Activated CD4-positive, alpha-beta T cell treated with anti-CD3 and anti-CD28 coated beads, Interleukin-2, amount 10 ng/mL, durations not matched to agents 7 days and 5 days (primary cell): ENCODE results near the gene ANKRD28. TPM values are rescaled to one million over a fixed set of nuclear protein-coding genes. Genes with fewer than 3 reads are reported as not detected.
A peak's percentile ranks its signal among the peaks of the same experiment; 100 is the strongest.

Source experiments
- CTCF ChIA-PET: fragments of 350-600 bp; sonication (Branson Sonifier 250); formaldehyde crosslinking; loops from one replicate; lab custom pipeline; 2021; ENCODE audit warnings: antibody characterized with exemption; lab: Charles Lee
- POLR2A ChIA-PET: fragments of 350-600 bp; sonication (Branson Sonifier 250); formaldehyde crosslinking; loops from one replicate; lab custom pipeline; 2021; ENCODE audit warnings: antibody characterized with exemption; lab: Charles Lee
- DNase-seq: peaks from one replicate; pipeline ENCODE4 v3.0.0-alpha.2; 2020
- H3K27ac Mint-ChIP-seq: one replicate; pipeline ENCODE4 v1.8.0; 2021; ENCODE audit warnings: mild to moderate bottlenecking, moderate library complexity, mixed read lengths
- H3K27me3 Mint-ChIP-seq: one replicate; pipeline ENCODE4 v1.8.0; 2021; ENCODE audit warnings: mixed read lengths
- H3K36me3 Mint-ChIP-seq: one replicate; pipeline ENCODE4 v1.8.0; 2021; ENCODE audit warnings: low read depth, mixed read lengths
- H3K4me1 Mint-ChIP-seq: one replicate; pipeline ENCODE4 v1.8.0; 2021; ENCODE audit warnings: mixed read lengths
- H3K4me3 Mint-ChIP-seq: one replicate; pipeline ENCODE4 v1.8.0; 2021; ENCODE audit warnings: mild to moderate bottlenecking, moderate library complexity, mixed read lengths
- H3K9me3 Mint-ChIP-seq: one replicate; pipeline ENCODE4 v1.8.0; 2021; ENCODE audit warnings: mixed read lengths
- total RNA-seq, 2 experiments: library from RNA; stranded (reverse); gene quantifications; one replicate each; pipeline ENCODE4 v1.2.3, GENCODE V29; 2021

ANKRD28 gene
- total RNA-seq, 2 experiments from 2014 or later: 33.9 to 39.0 TPM

GRCh38 chr3:15647611-15648167 is 150.1 kb downstream of the ANKRD28 start:
- Mint-ChIP-seq H3K4me3 (peak overlapping the region; percentile 49), H3K27ac (peak overlapping the region; percentile 87), H3K4me1 (peaks cover 45% of the 10 kb centered on the region), H3K9me3 (peaks cover 18% of the 10 kb centered on the region), H3K36me3 (peaks cover 24% of the 10 kb centered on the region), H3K27me3 (peaks cover 32% of the 10 kb centered on the region)
- DNase-seq: peak; percentile 85
- ChIA-PET POLR2A (no interaction called here), CTCF (interaction anchor here (0.9 to 1.0 kb wide), 2 partner anchors 11 to 166 kb away, joined by 3 read pairs; no protein-coding TSS in a partner anchor)

DNA sequence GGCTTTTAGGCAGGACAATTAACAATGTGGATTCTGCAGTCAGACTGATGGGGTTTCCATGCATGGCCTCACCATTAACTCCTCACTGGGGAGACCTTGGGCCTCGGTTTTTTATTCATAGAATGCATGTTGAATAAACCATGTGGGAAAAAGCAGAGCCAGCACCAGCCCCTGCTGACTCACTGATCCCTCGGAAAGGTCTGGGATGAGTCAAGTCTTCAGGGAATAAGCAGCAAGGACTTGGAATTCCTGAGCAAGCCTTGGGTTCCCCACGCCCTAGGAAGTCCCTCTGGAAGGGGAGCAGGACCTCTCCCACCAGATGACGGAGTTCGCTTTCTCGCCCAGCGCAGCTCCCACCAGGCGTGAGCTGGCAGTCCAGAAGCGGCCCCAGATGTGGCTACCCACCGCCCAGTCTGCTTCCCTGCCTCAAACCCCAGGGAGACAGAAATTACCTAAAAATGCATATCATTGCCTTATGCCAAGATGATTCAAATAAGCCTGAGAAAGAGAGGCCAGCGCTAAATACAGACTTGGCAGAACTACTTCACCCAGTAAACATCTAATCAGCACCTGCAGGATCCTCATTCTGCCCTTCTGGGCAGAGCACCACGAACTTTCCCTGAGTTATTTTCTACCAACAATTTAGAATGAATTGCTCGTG is 150.8 kb downstream of the ANKRD28 start:
- H3K27me3 Mint-ChIP-seq: peaks cover 26% of the 10 kb centered on the region
- peaks cover 24% of the 10 kb centered on the region for H3K36me3 Mint-ChIP-seq
- H3K4me3 Mint-ChIP-seq: peak overlapping the region; percentile 49
- ChIA-PET CTCF (interaction anchor here (0.9 to 1.0 kb wide), 2 partner anchors 11 to 167 kb away, joined by 3 read pairs; no protein-coding TSS in a partner anchor), POLR2A (no interaction called here)
- peak overlapping the region; percentile 87 for H3K27ac Mint-ChIP-seq
- H3K9me3 Mint-ChIP-seq: peaks cover 16% of the 10 kb centered on the region
- peaks cover 47% of the 10 kb centered on the region for H3K4me1 Mint-ChIP-seq
- no peak for DNase-seq

GRCh38 chr3:15645740-15646501 is 151.9 kb downstream of the ANKRD28 start:
- peaks cover 19% of the 10 kb centered on the region for H3K27me3 Mint-ChIP-seq
- peaks cover 24% of the 10 kb centered on the region for H3K36me3 Mint-ChIP-seq
- no peak overlapping the region for H3K27ac Mint-ChIP-seq
- H3K4me3 Mint-ChIP-seq: no peak overlapping the region
- ChIA-PET POLR2A (interaction anchor here (0.7 kb wide), 1 partner anchor 17 kb away, joined by 3 read pairs; no protein-coding TSS in a partner anchor), CTCF (interaction anchor here (0.8 to 1.2 kb wide), 2 partner anchors 12 to 16 kb away, joined by 3 read pairs; no protein-coding TSS in a partner anchor)
- DNase-seq: no peak
- peaks cover 53% of the 10 kb centered on the region for H3K4me1 Mint-ChIP-seq
- peaks cover 12% of the 10 kb centered on the region for H3K9me3 Mint-ChIP-seq

DNA sequence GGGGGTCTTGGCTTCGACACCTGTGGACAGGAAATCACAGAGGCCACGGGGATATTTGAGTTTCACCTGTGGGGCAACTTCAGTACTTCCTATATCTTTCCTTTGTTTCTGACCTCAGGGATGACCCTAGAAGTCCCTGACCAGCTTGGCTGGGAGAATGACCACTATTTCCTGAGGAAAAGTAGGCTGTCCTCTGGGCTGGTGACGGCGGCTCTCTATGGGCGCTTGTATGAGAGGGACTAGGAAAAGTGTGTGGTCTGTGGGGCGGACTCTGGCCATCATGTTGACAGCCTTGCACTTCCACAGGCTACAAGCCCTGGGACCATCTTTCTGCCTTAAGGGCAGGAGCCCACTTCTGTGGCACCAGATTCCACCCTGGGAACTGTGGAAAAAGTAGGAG is 152.5 kb downstream of the ANKRD28 start:
- H3K36me3 Mint-ChIP-seq: peaks cover 22% of the 10 kb centered on the region
- H3K27me3 Mint-ChIP-seq: peaks cover 15% of the 10 kb centered on the region
- H3K4me3 Mint-ChIP-seq: no peak overlapping the region
- no peak overlapping the region for H3K27ac Mint-ChIP-seq
- CTCF ChIA-PET: interaction anchor here (1.2 kb wide), 1 partner anchor 12 kb away, joined by 3 read pairs; no protein-coding TSS in a partner anchor
- H3K9me3 Mint-ChIP-seq: peaks cover 10% of the 10 kb centered on the region
- peaks cover 53% of the 10 kb centered on the region for H3K4me1 Mint-ChIP-seq
- DNase-seq: no peak
- POLR2A ChIA-PET: no interaction called here

DNA sequence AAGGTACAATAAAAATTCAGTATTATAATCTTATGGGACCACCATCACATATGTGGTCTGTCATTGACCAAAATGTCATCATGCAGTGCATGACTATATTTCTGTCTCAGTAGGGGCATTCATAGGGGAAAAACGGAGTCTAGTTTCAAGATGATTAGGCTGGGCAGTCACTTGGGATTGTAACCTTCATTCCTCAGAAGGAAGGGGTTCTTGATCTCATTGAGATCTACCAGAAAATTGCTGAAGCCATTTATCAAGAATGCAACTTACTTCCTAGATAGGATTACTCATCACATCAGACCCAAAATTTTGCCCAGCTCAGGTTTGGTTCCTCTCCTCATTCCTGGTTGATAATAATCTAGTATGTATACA is 158.9 kb downstream of the ANKRD28 start:
- H3K27me3 Mint-ChIP-seq: no peaks in the 10 kb centered on the region
- DNase-seq: no peak

GRCh38 chr3:15638193-15638890 is 159.4 kb downstream of the ANKRD28 start:
- Mint-ChIP-seq H3K4me3 (no peak overlapping the region), H3K36me3 (no peaks in the 10 kb centered on the region), H3K4me1 (peaks cover 34% of the 10 kb centered on the region), H3K27ac (no peak overlapping the region), H3K9me3 (no peaks in the 10 kb centered on the region), H3K27me3 (no peaks in the 10 kb centered on the region)
- ChIA-PET POLR2A (no interaction called here), CTCF (interaction anchor here (1.1 kb wide), 1 partner anchor 14 kb away, joined by 3 read pairs; no protein-coding TSS in a partner anchor)
- no peak for DNase-seq

More for the DNA sequence above, 158.9 kb downstream of the ANKRD28 start:
- ChIA-PET POLR2A (no interaction called here), CTCF (interaction anchor here (0.6 to 1.1 kb wide), 3 partner anchors 11 to 39 kb away, joined by 3 to 4 read pairs (median 3); no protein-coding TSS in a partner anchor)
- Mint-ChIP-seq H3K9me3 (no peaks in the 10 kb centered on the region), H3K27ac (no peak overlapping the region), H3K4me3 (no peak overlapping the region), H3K4me1 (peaks cover 34% of the 10 kb centered on the region), H3K36me3 (no peaks in the 10 kb centered on the region)

DNA sequence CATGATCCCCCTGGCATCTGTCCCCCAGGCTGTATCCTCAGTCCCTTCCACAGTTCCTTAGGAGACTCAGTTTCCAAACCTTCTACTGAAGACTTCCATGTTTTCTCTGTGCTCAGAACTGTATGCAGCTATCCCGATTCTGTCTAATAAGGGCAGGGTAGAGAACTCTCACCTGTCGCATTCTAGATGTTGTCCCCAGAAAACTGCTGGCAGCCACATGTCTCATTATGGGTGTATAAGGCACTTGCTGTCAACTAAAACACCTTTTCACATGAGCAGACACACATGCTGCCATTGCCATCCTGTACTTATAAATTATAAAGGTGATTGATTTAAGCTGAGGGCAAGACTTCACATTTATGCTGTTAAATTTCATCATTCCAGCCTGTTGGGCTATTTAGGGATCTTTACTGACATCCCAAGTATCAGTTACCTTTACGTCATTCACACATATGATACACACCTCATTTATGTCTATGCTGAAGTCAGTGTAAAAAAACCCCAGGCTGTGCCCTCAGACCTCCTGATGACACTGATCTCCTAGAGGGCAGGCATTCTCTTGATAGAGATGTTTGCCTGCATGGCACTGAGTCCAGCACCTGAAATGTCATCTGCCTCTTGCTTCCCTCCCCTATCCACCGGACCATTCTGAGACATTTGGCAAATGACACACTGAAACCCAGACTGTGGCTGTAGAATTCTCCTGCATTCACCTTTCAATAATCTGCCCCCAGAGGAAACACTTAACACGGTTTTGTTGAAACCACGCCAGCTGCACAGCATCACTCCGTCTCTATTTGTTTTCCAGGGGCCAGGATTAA is 160.4 kb downstream of the ANKRD28 start:
- Mint-ChIP-seq H3K27ac (peak overlapping the region; percentile 63), H3K9me3 (no peaks in the 10 kb centered on the region), H3K4me1 (peaks cover 34% of the 10 kb centered on the region), H3K4me3 (no peak overlapping the region), H3K36me3 (no peaks in the 10 kb centered on the region), H3K27me3 (no peaks in the 10 kb centered on the region)
- ChIA-PET POLR2A (no interaction called here), CTCF (interaction anchor here (0.5 to 1.6 kb wide), 4 partner anchors 12 to 171 kb away, joined by 3 to 4 read pairs (median 4); no protein-coding TSS in a partner anchor)
- DNase-seq: no peak

GRCh38 chr3:15636028-15636709 is 161.6 kb downstream of the ANKRD28 start:
- Mint-ChIP-seq H3K27me3 (no peaks in the 10 kb centered on the region), H3K4me1 (peaks cover 32% of the 10 kb centered on the region), H3K4me3 (no peak overlapping the region), H3K36me3 (no peaks in the 10 kb centered on the region), H3K9me3 (no peaks in the 10 kb centered on the region), H3K27ac (peak overlapping the region; percentile 69)
- ChIA-PET POLR2A (interaction anchor here (0.6 kb wide), 1 partner anchor 173 kb away, joined by 3 read pairs; no protein-coding TSS in a partner anchor), CTCF (interaction anchor here (0.6 to 1.6 kb wide), 9 partner anchors 9 to 172 kb away, joined by 3 to 5 read pairs (median 3); no protein-coding TSS in a partner anchor)
- DNase-seq: peak; percentile 33

DNA sequence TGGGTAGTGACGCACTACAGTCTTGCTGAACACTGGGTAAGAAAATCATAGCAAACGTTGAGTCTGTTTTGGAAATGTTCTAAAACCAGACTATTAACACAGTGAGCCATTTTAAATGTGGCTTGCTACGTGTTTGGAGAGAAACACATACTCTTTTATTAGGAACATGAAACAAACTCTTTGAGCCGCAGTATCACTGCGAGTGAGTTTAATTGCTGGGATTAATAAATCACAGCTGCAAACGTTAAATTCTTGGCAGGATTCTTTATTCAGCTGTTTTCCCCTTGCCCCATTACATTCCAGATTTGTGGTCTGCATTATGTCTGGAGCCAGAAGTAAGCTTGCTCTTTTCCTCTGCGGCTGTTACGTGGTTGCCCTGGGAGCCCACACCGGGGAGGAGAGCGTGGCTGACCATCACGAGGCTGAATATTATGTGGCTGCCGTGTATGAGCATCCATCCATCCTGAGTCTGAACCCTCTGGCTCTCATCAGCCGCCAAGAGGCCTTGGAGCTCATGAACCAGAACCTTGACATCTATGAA is 162.6 kb downstream of the ANKRD28 start:
- Mint-ChIP-seq H3K4me3 (no peak overlapping the region), H3K27ac (no peak overlapping the region), H3K4me1 (peaks cover 41% of the 10 kb centered on the region), H3K9me3 (no peaks in the 10 kb centered on the region), H3K27me3 (no peaks in the 10 kb centered on the region), H3K36me3 (no peaks in the 10 kb centered on the region)
- DNase-seq: no peak
- CTCF ChIA-PET: interaction anchor here (1.1 to 1.6 kb wide), 5 partner anchors 9 to 177 kb away, joined by 3 to 4 read pairs (median 4); no protein-coding TSS in a partner anchor
- POLR2A ChIA-PET: no interaction called here

GRCh38 chr3:15634671-15635070 is 163.1 kb downstream of the ANKRD28 start:
- Mint-ChIP-seq H3K9me3 (no peaks in the 10 kb centered on the region), H3K36me3 (no peaks in the 10 kb centered on the region), H3K27me3 (no peaks in the 10 kb centered on the region), H3K4me1 (peaks cover 44% of the 10 kb centered on the region), H3K27ac (no peak overlapping the region), H3K4me3 (no peak overlapping the region)
- DNase-seq: no peak
- CTCF ChIA-PET: interaction anchor here (1.0 to 1.6 kb wide), 6 partner anchors 8 to 177 kb away, joined by 3 to 4 read pairs (median 4); no protein-coding TSS in a partner anchor
- POLR2A ChIA-PET: no interaction called here
